ENCODE measurements around the gene NIT1. TPM values are rescaled to one million over a fixed set of nuclear protein-coding genes. Genes with fewer than 3 reads are reported as not detected.

The NIT1 gene
- total and polyA plus RNA-seq, 9 of the 15 experiments (the other 6 are each of a cell fraction or from before 2014, with no cell fraction given): 18.4 to 76.0 (median 33.7) TPM

DNA sequence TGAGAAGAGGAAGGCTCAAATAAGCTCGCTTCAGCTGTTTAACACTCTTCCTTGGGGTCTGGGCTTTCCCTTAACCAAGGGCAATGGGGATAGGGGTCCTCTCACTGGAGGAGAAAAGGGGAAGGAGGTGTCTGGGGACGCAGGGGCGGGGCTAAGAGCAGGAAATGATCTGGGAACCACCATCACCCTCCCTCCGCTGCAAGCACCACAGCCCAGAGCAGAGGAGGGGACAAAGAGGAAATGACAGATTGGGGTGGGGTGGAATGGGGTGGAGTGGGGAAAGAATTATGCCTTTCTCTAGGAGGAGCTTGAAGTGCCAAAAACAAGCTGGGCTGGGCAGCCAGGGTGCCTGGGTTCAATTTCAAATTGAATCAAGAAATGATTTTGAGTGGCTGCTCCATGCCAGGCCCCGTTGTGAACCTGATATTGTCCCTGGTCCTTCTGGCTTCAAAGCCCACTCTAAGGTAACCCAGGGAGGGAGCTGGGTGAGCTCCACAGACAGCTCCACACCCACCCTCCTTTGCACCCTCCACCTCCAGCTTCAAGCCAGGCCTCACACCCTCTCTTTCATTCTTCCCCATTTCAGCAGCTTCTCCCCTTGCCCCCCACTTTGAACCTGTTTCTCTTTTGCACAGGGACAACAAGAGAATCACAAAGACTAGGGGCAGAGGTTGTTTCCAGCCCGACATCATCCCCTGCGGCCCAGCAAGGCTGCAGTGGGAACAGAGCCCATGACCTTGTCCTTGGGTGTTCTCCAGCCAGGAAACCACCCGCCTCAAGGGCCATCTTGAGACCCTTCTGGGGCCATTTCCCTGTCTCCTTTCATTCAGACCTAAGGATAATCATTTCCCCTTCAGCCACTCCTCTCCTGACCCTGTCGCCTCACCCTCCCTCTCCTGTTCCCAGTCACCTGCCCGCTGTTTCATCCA is 49.3 kb upstream of the NIT1 start (continued):
- TF ChIP-seq GABPA (tag; conservative IDR thresholded peaks at IDR 0.05; ENCODE audit: low read depth): peak; percentile 64
- no peak for TF ChIP-seq MED1 (CRISPR knock-in tag; IDR thresholded peaks at IDR 0.05; ENCODE audit: borderline replicate concordance)
- no peak for TF ChIP-seq SMC3 (conservative IDR thresholded peaks at IDR 0.05; ENCODE audit: insufficient read depth, low read depth, low read length)
- TF ChIP-seq DDX20 (tag; IDR thresholded peaks at IDR 0.05; ENCODE audit: low read depth): no peak
- TF ChIP-seq SOX6 (IDR thresholded peaks at IDR 0.05): no peak
- TF ChIP-seq, protein P1, sequence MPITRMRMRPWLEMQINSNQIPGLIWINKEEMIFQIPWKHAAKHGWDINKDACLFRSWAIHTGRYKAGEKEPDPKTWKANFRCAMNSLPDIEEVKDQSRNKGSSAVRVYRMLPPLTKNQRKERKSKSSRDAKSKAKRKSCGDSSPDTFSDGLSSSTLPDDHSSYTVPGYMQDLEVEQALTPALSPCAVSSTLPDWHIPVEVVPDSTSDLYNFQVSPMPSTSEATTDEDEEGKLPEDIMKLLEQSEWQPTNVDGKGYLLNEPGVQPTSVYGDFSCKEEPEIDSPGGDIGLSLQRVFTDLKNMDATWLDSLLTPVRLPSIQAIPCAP (CRISPR knock-in tag; IDR thresholded peaks at IDR 0.05; ENCODE audit: borderline replicate concordance): no peak
- peak in 1 of 2 experiments; percentile 15; a peak in 1 of 4 replicates for TF ChIP-seq NRF1 (conservative IDR thresholded peaks at IDR 0.05 in 1 of 2, IDR thresholded peaks at IDR 0.05 in 1 of 2)
- TF ChIP-seq TEAD4 (IDR thresholded peaks at IDR 0.05; ENCODE audit: low read length): no peak
- no peak for TF ChIP-seq TEAD4 (CRISPR knock-in tag; IDR thresholded peaks at IDR 0.05; ENCODE audit: borderline replicate concordance)
- TF ChIP-seq ZNF77 (CRISPR knock-in tag; IDR thresholded peaks at IDR 0.05): no peak
- no peak for TF ChIP-seq ZNF696 (CRISPR knock-in tag; conservative IDR thresholded peaks at IDR 0.05)
- TF ChIP-seq ZBTB7A (IDR thresholded peaks at IDR 0.05; ENCODE audit: borderline replicate concordance, control insufficient read depth, low read depth, low read length): peak; percentile 22; the same call in 1 of the 2 replicates
- no peak for TF ChIP-seq ZNF175 (CRISPR knock-in tag; IDR thresholded peaks at IDR 0.05; ENCODE audit: low read depth)
- TF ChIP-seq GABPB2 (CRISPR knock-in tag; conservative IDR thresholded peaks at IDR 0.05): no peak
- TF ChIP-seq CTBP1 (IDR thresholded peaks at IDR 0.05; ENCODE audit: borderline replicate concordance): 0 out of 2 replicates have a peak, but pooled peaks have one; percentile 20
- TF ChIP-seq IRF2 (CRISPR knock-in tag; IDR thresholded peaks at IDR 0.05): no peak
- TF ChIP-seq, protein P2, sequence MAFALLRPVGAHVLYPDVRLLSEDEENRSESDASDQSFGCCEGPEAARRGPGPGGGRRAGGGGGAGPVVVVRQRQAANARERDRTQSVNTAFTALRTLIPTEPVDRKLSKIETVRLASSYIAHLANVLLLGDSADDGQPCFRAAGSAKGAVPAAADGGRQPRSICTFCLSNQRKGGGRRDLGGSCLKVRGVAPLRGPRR (CRISPR knock-in tag; IDR thresholded peaks at IDR 0.05): no peak
- TF ChIP-seq ATF7 (IDR thresholded peaks at IDR 0.05): no peak
- no peak for TF ChIP-seq PPARD (CRISPR knock-in tag; IDR thresholded peaks at IDR 0.05)
- no peak for TF ChIP-seq HNRNPK (IDR thresholded peaks at IDR 0.05; ENCODE audit: low read depth, low read length, poor library complexity, severe bottlenecking)

Data from K562 (cell line).